GM19372 (cell line): ENCODE results near the gene DDX41.

Source experiments
- ATAC-seq: cut with Tn5 transposase; IDR thresholded peaks from one replicate; pipeline ENCODE4 v1.9.1; 2021; ENCODE audit warnings: mild to moderate bottlenecking, low read depth, moderate library complexity; ENCODE audit not compliant: unreplicated experiment

DDX41 gene

DNA sequence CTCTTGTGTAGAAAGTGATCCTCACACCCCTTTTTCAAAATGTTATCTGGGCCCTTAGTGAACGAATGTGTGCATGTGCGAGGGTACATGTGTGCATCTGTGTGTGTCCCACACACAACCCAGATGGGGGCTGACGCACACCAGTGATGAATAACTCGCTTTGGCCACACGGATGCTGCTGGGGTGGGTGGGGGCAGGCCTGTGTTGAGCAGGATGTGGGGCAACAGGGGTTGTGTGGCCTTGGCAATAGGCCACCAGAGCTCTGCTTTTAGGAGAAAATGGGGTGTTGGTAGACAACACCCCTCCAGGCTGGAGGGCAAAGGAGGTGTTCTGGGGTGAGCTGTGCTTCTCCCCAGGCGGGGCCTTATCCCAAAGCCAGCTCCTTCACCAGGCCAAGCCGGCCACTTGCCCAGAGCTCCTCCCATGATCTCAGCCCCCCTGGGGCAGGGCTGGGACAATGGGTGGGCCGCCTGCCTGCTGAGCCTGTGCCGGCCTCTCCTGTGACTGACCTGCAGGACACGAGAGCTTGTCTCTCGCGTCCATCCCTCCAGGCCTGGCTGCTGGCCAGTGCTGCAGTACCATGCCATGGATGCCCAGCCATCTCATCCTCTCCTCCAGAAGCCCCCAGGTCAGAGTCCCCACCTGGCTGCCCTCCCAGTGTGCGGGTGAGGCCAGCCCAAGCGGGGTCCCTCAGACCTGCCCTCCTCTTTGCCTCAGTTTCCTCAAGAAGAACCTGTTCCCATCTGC is 45.0 kb downstream of the DDX41 start:
- no peak for ATAC-seq

GRCh38 chr5:177470759-177471536 is 45.8 kb downstream of the DDX41 start:
- no peak for ATAC-seq

DNA sequence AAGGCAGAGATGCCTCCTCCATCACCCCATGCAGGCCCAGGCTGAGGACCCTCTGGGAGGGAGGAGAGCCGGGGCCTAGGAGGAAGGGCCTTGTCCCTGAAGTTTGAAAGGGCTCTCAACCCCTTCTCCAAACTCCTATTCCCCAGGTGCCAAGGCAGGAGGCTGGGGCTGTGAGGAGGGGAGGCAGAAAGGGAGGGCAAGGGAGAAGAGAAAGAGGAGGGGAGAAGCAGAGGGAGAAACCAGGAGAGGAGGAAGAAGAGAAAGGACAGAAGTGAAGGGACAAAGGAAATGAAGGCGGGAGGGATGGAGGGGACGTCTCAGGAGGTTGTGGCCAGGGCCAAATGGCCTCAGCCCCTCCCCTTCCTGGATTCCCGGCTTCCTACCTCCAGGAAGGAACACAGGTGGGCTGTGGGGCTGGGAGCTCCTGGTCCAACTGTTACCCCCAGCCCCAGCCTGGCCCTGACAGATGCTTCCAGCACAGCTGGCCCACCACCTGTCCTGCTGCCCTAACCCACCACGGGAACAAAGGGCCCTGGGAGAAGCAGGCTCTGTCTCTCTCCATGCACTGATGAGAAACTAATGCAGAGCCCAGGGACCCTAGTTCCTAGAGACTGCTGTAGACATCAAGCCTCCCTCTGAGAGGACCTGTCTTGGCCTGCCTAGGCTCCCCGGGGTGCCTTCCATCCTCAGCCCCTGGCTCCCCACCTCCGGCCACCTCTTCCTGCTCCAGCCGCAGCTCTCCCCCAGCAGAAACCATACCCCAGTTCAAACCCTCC is 46.8 kb downstream of the DDX41 start:
- ATAC-seq: no peak

DNA sequence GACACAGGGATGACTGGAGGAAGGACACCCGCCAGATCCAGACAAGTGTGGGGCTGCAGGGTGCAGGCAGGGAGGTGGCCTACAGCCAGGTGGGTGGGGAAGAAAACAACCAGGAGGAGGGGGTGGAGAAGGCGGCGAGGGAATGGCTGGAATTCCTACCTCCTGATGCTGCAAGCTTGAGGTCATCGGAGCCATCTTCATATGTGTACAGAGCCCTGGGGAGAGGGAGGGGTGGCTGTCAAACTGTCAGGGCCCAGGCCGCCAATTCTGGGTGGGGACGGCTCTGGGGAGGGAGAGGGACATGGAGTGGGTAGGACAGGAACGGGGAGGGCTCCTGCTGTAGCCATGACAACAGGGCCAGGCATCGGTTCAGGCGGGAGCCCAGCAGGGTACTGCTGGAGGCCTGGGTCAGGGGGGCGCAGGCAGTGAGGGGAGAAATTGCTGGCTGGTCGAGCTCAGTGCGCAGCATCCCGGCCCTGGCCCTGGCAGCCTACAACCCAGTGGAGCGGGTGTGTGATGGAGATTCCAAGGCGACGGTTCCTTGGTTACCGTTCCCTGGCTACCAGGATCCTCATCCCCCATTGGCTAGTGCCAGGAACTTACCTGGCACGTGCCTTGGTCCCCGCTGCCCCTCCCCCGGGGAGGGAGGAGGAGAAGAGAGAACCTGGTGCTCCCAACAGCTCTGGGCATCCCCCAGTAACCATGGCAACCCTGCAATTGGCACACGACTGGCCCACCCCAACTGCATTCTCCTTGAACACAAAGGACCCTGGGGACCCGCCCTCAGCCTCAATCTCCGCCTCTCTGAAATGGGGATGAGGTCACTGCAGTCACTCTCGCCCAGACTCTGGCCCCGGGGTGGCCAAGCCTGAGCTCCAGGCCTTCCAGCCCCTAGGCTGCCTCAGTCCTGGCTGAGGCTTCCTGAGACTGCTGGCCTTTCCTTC is 47.8 kb downstream of the DDX41 start:
- ATAC-seq: no peak

GRCh38 chr5:177468329-177468684 is 48.5 kb downstream of the DDX41 start:
- ATAC-seq: no peak

DNA sequence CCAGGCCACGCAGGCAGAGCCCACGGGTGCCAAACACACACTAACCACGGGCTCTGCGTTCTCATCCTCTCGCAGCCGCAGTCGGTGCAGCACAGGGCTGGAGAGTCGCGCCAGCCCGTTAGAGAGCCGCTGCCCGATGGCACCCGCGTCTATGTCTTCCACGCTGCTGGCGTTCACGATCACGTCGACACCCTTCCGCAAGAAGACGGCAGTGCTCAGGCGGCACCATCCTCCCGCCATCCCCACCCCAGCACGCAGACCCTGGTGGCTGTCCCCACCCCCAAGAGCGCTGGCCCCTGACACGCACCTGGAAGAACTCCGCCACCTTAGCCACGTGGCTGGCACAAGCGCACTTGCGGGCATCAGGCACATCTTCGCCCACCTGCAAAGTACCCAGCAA is 49.3 kb downstream of the DDX41 start:
- no peak for ATAC-seq

GRCh38 chr5:177466861-177467260 is 49.9 kb downstream of the DDX41 start:
- ATAC-seq: no peak

DNA sequence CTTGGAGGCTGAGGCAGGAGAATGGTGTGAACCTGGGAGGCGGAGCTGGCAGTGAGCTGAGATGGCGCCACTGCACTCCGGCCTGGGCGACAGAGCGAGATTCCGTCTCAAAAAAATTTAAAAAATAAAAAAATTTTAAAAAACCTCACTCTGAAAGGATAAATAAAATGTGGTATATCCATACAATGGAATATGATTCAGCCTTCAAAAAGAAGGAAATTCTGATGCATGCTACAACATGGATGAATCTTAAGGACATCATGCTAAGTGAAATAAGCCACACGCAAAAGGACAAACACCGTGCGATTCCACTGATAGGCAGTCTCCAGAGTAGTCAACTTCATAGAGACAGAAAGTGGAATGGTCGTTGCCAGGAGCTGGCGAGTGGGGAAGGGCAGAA is 51.7 kb downstream of the DDX41 start:
- ATAC-seq: no peak

- no peak for ATAC-seq
Measured at GRCh38 chr5:177462021-177462670, 54.6 kb downstream of the DDX41 start.
